Measurements from ENCODE around the gene PSAP. TPM values are rescaled to one million over a fixed set of nuclear protein-coding genes. Genes with fewer than 3 reads are reported as not detected.
A peak's percentile ranks its signal among the peaks of the same experiment; 100 is the strongest.

Gene PSAP
- total RNA-seq (100 to 1,000 TPM; 435 to 510 TPM), polyA plus RNA-seq (100 to 1,000 TPM; 255 to 671 TPM)

DNA sequence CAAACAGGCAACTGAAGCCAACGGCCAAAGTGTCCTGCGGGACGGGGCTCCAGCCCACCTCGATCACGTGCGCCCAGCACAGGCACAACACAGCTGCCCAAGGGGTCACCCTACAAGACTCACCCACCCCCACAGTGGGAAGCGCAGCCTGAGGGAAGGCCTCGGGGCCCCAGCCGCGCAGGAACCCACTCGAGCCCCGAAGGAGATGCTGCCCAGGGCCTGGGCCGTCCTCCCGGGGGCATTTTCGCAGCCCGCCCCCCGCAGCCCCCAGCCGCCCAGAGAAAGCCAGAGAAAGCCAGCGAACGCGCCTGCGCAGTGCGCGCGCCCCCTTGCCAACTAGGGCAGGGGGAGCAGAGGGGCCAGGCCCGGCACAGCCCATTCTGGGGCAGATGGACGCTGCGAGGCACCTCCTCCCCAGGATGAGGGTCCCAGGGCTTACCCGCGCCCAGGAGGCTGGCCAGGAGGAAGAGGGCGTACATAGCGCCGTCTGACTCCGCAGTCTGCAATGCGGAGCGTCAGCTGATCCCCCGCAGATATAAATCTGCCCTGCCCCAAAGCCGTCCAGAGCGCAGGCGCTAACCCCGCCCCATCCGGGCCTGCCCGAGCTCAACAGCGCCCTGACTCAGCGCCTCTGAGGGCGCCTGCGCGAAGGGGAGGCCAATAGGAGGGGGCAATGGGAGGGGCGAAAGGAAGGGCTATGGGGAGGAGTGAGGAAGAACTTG is at the start of gene PSAP:
TSS of gene PSAP (minus strand) at position 509 of the 722 bp plus-strand sequence. CDS start at position 479, 30 bp downstream.
- DNase-seq (ENCODE audit: low spot score): peak; percentile 98
- TF ChIP-seq, protein P1, sequence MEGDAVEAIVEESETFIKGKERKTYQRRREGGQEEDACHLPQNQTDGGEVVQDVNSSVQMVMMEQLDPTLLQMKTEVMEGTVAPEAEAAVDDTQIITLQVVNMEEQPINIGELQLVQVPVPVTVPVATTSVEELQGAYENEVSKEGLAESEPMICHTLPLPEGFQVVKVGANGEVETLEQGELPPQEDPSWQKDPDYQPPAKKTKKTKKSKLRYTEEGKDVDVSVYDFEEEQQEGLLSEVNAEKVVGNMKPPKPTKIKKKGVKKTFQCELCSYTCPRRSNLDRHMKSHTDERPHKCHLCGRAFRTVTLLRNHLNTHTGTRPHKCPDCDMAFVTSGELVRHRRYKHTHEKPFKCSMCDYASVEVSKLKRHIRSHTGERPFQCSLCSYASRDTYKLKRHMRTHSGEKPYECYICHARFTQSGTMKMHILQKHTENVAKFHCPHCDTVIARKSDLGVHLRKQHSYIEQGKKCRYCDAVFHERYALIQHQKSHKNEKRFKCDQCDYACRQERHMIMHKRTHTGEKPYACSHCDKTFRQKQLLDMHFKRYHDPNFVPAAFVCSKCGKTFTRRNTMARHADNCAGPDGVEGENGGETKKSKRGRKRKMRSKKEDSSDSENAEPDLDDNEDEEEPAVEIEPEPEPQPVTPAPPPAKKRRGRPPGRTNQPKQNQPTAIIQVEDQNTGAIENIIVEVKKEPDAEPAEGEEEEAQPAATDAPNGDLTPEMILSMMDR (IDR thresholded peaks at IDR 0.05; ENCODE audit: low read depth, low read length, missing input control): no peak
- TF ChIP-seq, protein P2, sequence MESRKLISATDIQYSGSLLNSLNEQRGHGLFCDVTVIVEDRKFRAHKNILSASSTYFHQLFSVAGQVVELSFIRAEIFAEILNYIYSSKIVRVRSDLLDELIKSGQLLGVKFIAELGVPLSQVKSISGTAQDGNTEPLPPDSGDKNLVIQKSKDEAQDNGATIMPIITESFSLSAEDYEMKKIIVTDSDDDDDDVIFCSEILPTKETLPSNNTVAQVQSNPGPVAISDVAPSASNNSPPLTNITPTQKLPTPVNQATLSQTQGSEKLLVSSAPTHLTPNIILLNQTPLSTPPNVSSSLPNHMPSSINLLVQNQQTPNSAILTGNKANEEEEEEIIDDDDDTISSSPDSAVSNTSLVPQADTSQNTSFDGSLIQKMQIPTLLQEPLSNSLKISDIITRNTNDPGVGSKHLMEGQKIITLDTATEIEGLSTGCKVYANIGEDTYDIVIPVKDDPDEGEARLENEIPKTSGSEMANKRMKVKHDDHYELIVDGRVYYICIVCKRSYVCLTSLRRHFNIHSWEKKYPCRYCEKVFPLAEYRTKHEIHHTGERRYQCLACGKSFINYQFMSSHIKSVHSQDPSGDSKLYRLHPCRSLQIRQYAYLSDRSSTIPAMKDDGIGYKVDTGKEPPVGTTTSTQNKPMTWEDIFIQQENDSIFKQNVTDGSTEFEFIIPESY (IDR thresholded peaks at IDR 0.05): peak; percentile 42
- TF ChIP-seq NR2F2 (IDR thresholded peaks at IDR 0.05): no peak
- TF ChIP-seq RAD21 (IDR thresholded peaks at IDR 0.05): peak in 1 of 2 donors; percentile 18
- peak; percentile 11 for TF ChIP-seq FOXA1 (IDR thresholded peaks at IDR 0.05)
- peak in 1 of 2 donors; percentile 47 for TF ChIP-seq RXRA (IDR thresholded peaks at IDR 0.05)
- peak in 1 of 2 donors; percentile 27 for TF ChIP-seq HNF4A (conservative IDR thresholded peaks at IDR 0.05)
- TF ChIP-seq JUND (IDR thresholded peaks at IDR 0.05): peak; percentile 81 to 90
- TF ChIP-seq YY1 (IDR thresholded peaks at IDR 0.05): peak; percentile 77
- TF ChIP-seq, protein P3, sequence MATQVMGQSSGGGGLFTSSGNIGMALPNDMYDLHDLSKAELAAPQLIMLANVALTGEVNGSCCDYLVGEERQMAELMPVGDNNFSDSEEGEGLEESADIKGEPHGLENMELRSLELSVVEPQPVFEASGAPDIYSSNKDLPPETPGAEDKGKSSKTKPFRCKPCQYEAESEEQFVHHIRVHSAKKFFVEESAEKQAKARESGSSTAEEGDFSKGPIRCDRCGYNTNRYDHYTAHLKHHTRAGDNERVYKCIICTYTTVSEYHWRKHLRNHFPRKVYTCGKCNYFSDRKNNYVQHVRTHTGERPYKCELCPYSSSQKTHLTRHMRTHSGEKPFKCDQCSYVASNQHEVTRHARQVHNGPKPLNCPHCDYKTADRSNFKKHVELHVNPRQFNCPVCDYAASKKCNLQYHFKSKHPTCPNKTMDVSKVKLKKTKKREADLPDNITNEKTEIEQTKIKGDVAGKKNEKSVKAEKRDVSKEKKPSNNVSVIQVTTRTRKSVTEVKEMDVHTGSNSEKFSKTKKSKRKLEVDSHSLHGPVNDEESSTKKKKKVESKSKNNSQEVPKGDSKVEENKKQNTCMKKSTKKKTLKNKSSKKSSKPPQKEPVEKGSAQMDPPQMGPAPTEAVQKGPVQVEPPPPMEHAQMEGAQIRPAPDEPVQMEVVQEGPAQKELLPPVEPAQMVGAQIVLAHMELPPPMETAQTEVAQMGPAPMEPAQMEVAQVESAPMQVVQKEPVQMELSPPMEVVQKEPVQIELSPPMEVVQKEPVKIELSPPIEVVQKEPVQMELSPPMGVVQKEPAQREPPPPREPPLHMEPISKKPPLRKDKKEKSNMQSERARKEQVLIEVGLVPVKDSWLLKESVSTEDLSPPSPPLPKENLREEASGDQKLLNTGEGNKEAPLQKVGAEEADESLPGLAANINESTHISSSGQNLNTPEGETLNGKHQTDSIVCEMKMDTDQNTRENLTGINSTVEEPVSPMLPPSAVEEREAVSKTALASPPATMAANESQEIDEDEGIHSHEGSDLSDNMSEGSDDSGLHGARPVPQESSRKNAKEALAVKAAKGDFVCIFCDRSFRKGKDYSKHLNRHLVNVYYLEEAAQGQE (IDR thresholded peaks at IDR 0.05): peak; percentile 89
- TF ChIP-seq GABPA (IDR thresholded peaks at IDR 0.05 in 1 of 2, conservative IDR thresholded peaks at IDR 0.05 in 1 of 2): peak in 1 of 2 donors; percentile 64
- TF ChIP-seq SP1 (IDR thresholded peaks at IDR 0.05): peak; percentile 56
- TF ChIP-seq, protein P4, sequence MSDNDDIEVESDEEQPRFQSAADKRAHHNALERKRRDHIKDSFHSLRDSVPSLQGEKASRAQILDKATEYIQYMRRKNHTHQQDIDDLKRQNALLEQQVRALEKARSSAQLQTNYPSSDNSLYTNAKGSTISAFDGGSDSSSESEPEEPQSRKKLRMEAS (IDR thresholded peaks at IDR 0.05): peak; percentile 19
- no peak for TF ChIP-seq HNF4G (IDR thresholded peaks at IDR 0.05)
- TF ChIP-seq FOXA2 (IDR thresholded peaks at IDR 0.05): no peak
- TF ChIP-seq, protein P5, sequence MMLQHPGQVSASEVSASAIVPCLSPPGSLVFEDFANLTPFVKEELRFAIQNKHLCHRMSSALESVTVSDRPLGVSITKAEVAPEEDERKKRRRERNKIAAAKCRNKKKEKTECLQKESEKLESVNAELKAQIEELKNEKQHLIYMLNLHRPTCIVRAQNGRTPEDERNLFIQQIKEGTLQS (IDR thresholded peaks at IDR 0.05): no peak
- TF ChIP-seq EGR1 (IDR thresholded peaks at IDR 0.05; ENCODE audit: low read depth in 2 of 2): no peak
- TF ChIP-seq TAF1 (conservative IDR thresholded peaks at IDR 0.05): peak; percentile 87
- no peaks in the 10 kb centered on the region for H3K9me3 ChIP-seq (ENCODE audit: control insufficient read depth in 4 of 4, low read length in 3 of 4)
- no peaks in the 10 kb centered on the region for H3K27me3 ChIP-seq (ENCODE audit: control insufficient read depth in 4 of 4, insufficient read depth in 4 of 4, low read length in 3 of 4)
- peak within 1 kb of the TSS; percentile 99 to 100 for H3K27ac ChIP-seq (ENCODE audit: low read depth in 1 of 2, low read length in 2 of 2)
- peak within 1 kb of the TSS; percentile 66 to 87 (median 74) for H3K4me3 ChIP-seq (ENCODE audit: low read depth in 1 of 3, low read length in 3 of 3)
- peaks cover 14 to 30% (median 20%) of the 10 kb centered on the region in 4 donors for H3K4me1 ChIP-seq (ENCODE audit: control insufficient read depth in 4 of 4, insufficient read depth in 4 of 4, low read length in 3 of 4)
- whole genome bisulfite sequencing: under 1% methylated on average over 49 of the region's 49 CpGs
- peak within 1 kb of the TSS; percentile 75 to 86 for H3K9ac ChIP-seq (ENCODE audit: low read depth in 1 of 2, low read length in 2 of 2)
- no peaks in the 10 kb centered on the region for H3K36me3 ChIP-seq (ENCODE audit: control insufficient read depth in 4 of 4, insufficient read depth in 3 of 4, low read depth in 1 of 4, low read length in 3 of 4)

Data from liver (tissue), 9 donors.